GM12878 (cell line): ENCODE data around the gene HSF5. TPM values are rescaled to one million over a fixed set of nuclear protein-coding genes. Genes with fewer than 3 reads are reported as not detected.
"Not testable (repeated sequence)": the region's sequence is repeated elsewhere in the genome, so short reads cannot be mapped to it uniquely, and the experiment has no call there.

ENCODE experiments used
- ATAC-seq: fragments of 200-7000 bp; cut with Tn5 transposase; 3 replicates; pipeline ENCODE4 v1.9.1; 2020; ENCODE audit warnings: mild to moderate bottlenecking, moderate library complexity
- BruUV-seq: library from RNA; stranded (reverse); fragments of 400-500 nt; replicated peaks from 2 replicates; lab custom pipeline; 2021; lab: Mats Ljungman, UMichigan
- CTCF ChIA-PET: fragments of 300-600 bp; sonication (Branson Sonifier 250); formaldehyde crosslinking; extraction: SDS; loops from one replicate; lab custom pipeline; 2021; ENCODE audit warnings: inconsistent platforms; lab: Yijun Ruan, JAX
- POLR2A ChIA-PET: fragments of 350-600 bp; formaldehyde crosslinking; extraction: SDS; loops from one replicate; lab custom pipeline; 2021; ENCODE audit warnings: inconsistent platforms; lab: Charles Lee
- RAD21 ChIA-PET: fragments of 300-600 bp; sonication (Branson Sonifier 250); formaldehyde crosslinking; loops from one replicate; lab custom pipeline; 2023; ENCODE audit warnings: antibody characterized with exemption; ENCODE audit not compliant: unreplicated experiment; lab: Charles Lee
- SMC1A ChIA-PET: fragments of 300-600 bp; sonication (Branson Sonifier 250); formaldehyde crosslinking; loops from one replicate; lab custom pipeline; 2023; ENCODE audit not compliant: unreplicated experiment, uncharacterized antibody; lab: Charles Lee
- DNase-seq: peaks from one replicate; pipeline ENCODE4 v3.0.0-alpha.2; 2011; ENCODE audit warnings: low read depth, low spot score
- FAIRE-seq: peaks from 3 replicates; lab custom pipeline; 2011; peaks lifted over from hg19 to GRCh38; lab: Jason Lieb, UNC
- H2AFZ ChIP-seq: 2 replicates; pipeline ENCODE4 v1.6.0; 2011; ENCODE audit warnings: low read depth, low read length, control low read depth; ENCODE audit not compliant: control insufficient read depth
- H3K27ac ChIP-seq: 2 replicates; pipeline ENCODE4 v1.5.1; 2011; ENCODE audit warnings: control low read depth; ENCODE audit not compliant: control insufficient read depth, insufficient read depth
- H3K27me3 ChIP-seq, 2 experiments: replicated peaks in 1 of 2; 2 replicates each; pipeline versions ENCODE4 v1.6.0 to v1.6.1; 2011; ENCODE audit warnings: low read length in 1 of 2; ENCODE audit not compliant: control insufficient read depth in 2 of 2, insufficient read depth in 2 of 2
- H3K36me3 ChIP-seq, 2 experiments: 2 replicates each; pipeline ENCODE4 v1.5.1; 2011; ENCODE audit warnings: low read length in 1 of 2; ENCODE audit not compliant: control insufficient read depth in 2 of 2, insufficient read depth in 2 of 2
- H3K4me1 ChIP-seq: 2 replicates; pipeline ENCODE4 v1.6.1; 2011; ENCODE audit warnings: mild to moderate bottlenecking, low read length, moderate library complexity, mixed read lengths; ENCODE audit not compliant: control insufficient read depth, insufficient read depth
- H3K4me2 ChIP-seq: 2 replicates; pipeline ENCODE4 v1.6.0; 2011; ENCODE audit warnings: control low read depth; ENCODE audit not compliant: control insufficient read depth, insufficient read depth
- H3K4me3 ChIP-seq: fragments of 200-600 bp; sonication (generic); 2 replicates; pipeline ENCODE4 v1.5.1; 2016
- H3K79me2 ChIP-seq: 2 replicates; pipeline ENCODE4 v1.6.0; 2011; ENCODE audit warnings: low read length; ENCODE audit not compliant: control insufficient read depth, insufficient read depth
- H3K9ac ChIP-seq: 2 replicates; pipeline ENCODE4 v1.8.0; 2011; ENCODE audit warnings: low read length, control low read depth, mixed read lengths; ENCODE audit not compliant: control insufficient read depth, insufficient read depth
- H3K9me3 ChIP-seq: replicated peaks from 3 replicates; pipeline ENCODE4 v1.5.1; 2011; ENCODE audit warnings: mild to moderate bottlenecking, low read length; ENCODE audit not compliant: control insufficient read depth, insufficient read depth
- H4K20me1 ChIP-seq: 2 replicates; pipeline ENCODE4 v1.6.0; 2011; ENCODE audit not compliant: control insufficient read depth, insufficient read depth
- BMI1 ChIP-seq: fragments of 450-650 bp; IDR thresholded peaks from 2 replicates; pipeline ENCODE4 v1.6.1; 2016; ENCODE audit warnings: mild to moderate bottlenecking, moderate library complexity, borderline replicate concordance
- CUX1 ChIP-seq: IDR thresholded peaks from 2 replicates; pipeline ENCODE4 v1.6.1; 2012; ENCODE audit warnings: improper control_type of control experiment, low read depth, low read length; ENCODE audit not compliant: insufficient replicate concordance
- HDAC2 ChIP-seq: fragments of 200-600 bp; sonication (generic); IDR thresholded peaks from 2 replicates; pipeline ENCODE4 v1.6.1; 2017
- REST ChIP-seq: IDR thresholded peaks from 2 replicates; pipeline ENCODE4 v1.6.1; 2012; ENCODE audit warnings: mild to moderate bottlenecking, low read depth, low read length
- USF1 ChIP-seq: IDR thresholded peaks from 2 replicates; pipeline ENCODE4 v1.6.1; 2011; ENCODE audit warnings: borderline replicate concordance, low read depth, mild to moderate bottlenecking, moderate library complexity, mixed read lengths, low read length; ENCODE audit not compliant: insufficient read depth; ENCODE audit errors: extremely low read length
- WGBS: methylation state at CpG from one replicate; pipeline ENCODE4 v1.1.6; 2016; ENCODE audit warnings: low lambda C conversion rate; ENCODE audit not compliant: insufficient replicate concordance, insufficient coverage; ENCODE audit errors: missing lambda C conversion rate; 5-methylcytosine and 5-hydroxymethylcytosine counted together
- in situ Hi-C: fragments of 300-500 bp; cut with MboI; formaldehyde crosslinking; loops from 9 replicates; pipeline ENCODE4 v1.14.3; 2018; ENCODE audit warnings: mixed read lengths
- intact Hi-C: fragments of 100-400 bp; cut with micrococcal nuclease; formaldehyde crosslinking; loops from one replicate; pipeline ENCODE4 v1.14.2; 2022; ENCODE audit not compliant: unreplicated experiment
- polyA plus RNA-seq, 11 experiments: library from polyadenylated mRNA; depleted of rRNA in 4 of 11; unstranded in 6 of 11; stranded (reverse) in 5 of 11; fragments of >200 nt; fragmentation: Nextera tagmentation in 4 of 11; fragmentation: Illumina TruSeq in 1 of 11; extraction: Ambion mirVana in 4 of 11; extraction: Trizol in 1 of 11; gene quantifications; 1 replicate in 1 of 11; 2 replicates in 10 of 11; pipeline versions ENCODE4 v1.2.1 to v1.2.3, GENCODE V29; 2011 to 2016; ENCODE audit warnings: inconsistent platforms in 2 of 11, missing spikeins in 2 of 11, low read depth in 1 of 11
- total RNA-seq, 4 experiments: library from RNA; depleted of rRNA in 3 of 4; stranded (reverse); fragments of >200 nt in 3 of 4; fragmentation: Illumina TruSeq in 1 of 4; extraction: Trizol in 1 of 4; gene quantifications; 2 replicates each; pipeline versions ENCODE4 v1.2.1 to v1.2.3, GENCODE V29; 2013 to 2021

HSF5 gene
- total and polyA plus RNA-seq, 10 of the 15 experiments (the other 5 are each of a cell fraction or from before 2014, with no cell fraction given) = 0.02 to 0.18 (median 0.06) TPM; not detected in 4

- H3K27me3 ChIP-seq, in situ Hi-C loops, intact Hi-C loops, ATAC-seq, RAD21 ChIA-PET, FAIRE-seq, H3K9me3 ChIP-seq, H3K4me1 ChIP-seq, SMC1A ChIA-PET, CTCF ChIA-PET, DNase-seq, H3K9ac ChIP-seq, H3K4me2 ChIP-seq, H4K20me1 ChIP-seq, BruUV-seq, H3K79me2 ChIP-seq, H2AFZ ChIP-seq, H3K27ac ChIP-seq, H3K36me3 ChIP-seq, H3K4me3 ChIP-seq: not testable (repeated sequence)
- POLR2A ChIA-PET = interaction anchor here (0.6 kb wide), 1 partner anchor 1226 kb away, joined by 3 read pairs; no protein-coding TSS in a partner anchor
- 64% methylated on average over 5 of the region's 5 CpGs for WGBS
These were observed 6.4 kb downstream of the HSF5 start for GRCh38 chr17:58481798-58482197.

- H3K27me3 ChIP-seq = no peaks in the 10 kb centered on the region
- DNase-seq = no peak
- no peaks in the 10 kb centered on the region for H3K4me1 ChIP-seq
- in situ Hi-C loops (no loop called here), intact Hi-C loops (no loop called here)
- POLR2A ChIA-PET = interaction anchor here (0.6 kb wide), 1 partner anchor 45 kb away, joined by 3 read pairs; no protein-coding TSS in a partner anchor
- H3K79me2 ChIP-seq = no peaks in the 10 kb centered on the region
- CTCF ChIA-PET = no interaction called here
- no peak overlapping the region for H3K4me2 ChIP-seq
- SMC1A ChIA-PET = interaction anchor here (0.6 kb wide), 1 partner anchor 562 kb away, joined by 3 read pairs; no protein-coding TSS in a partner anchor
- no peak for ATAC-seq
- RAD21 ChIA-PET = no interaction called here
- H4K20me1 ChIP-seq = no peaks in the 10 kb centered on the region
- BruUV-seq = no TSS peak
- FAIRE-seq = no peak
- no peak overlapping the region for H3K4me3 ChIP-seq
- no peak overlapping the region for H3K9ac ChIP-seq
- 58% methylated on average over 6 of the region's 6 CpGs for WGBS
- no peak overlapping the region for H2AFZ ChIP-seq
- no peak overlapping the region for H3K27ac ChIP-seq
- H3K36me3 ChIP-seq = no peaks in the 10 kb centered on the region
- H3K9me3 ChIP-seq = no peaks in the 10 kb centered on the region
- TF ChIP-seq CUX1 = no peak
- TF ChIP-seq REST = no peak
- no peak for TF ChIP-seq BMI1
- TF ChIP-seq HDAC2 = no peak
- TF ChIP-seq USF1 = no peak
These were observed 8.1 kb downstream of the HSF5 start for GRCh38 chr17:58480090-58480489.
